Putamen (tissue), 1 donor: ENCODE results near the gene SPCS1.

Experiments used
- DNase-seq: peaks from one replicate; pipeline ENCODE4 v3.0.0-alpha.2; 2016; ENCODE audit warnings: low spot score

The SPCS1 gene

DNA sequence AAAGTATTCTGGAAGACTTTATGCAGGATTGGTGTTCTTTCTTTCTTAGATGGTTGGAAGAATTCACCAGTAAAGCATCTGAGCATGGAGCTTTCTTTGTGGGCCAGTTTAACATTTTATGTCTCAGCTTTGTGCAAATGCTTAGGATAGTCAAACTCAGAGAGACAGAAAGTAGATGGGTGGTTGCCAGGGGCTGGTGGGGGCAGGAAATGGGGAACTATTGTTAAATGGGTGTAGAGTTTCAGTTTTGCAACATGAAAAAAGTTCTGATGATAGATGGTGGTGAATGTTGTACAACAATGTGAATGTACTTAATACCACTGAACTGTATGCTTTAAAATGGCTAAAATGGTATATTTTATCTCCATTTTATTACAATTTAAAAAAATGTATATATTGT lies 24.8 kb downstream of the SPCS1 start:
- DNase-seq, result no peak

DNA sequence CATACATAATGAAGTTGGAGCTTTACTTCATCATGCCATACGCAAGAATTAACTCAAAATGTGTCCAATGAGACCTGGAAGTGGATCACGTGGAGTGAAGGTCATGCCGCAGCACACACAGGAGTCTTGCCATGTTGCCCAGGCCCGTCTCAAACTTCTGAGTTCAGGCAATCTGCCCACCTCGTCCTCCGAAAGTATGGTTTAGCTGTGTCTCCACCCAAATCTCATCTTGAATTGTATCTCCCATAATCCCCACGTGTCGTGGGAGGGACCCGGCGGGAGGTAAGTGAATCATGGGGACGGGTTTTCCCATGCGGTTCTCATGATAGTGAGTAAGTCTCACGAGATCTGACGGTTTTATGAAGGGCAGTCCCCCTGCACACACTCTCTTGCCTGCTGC lies 25.7 kb downstream of the SPCS1 start:
- DNase-seq, result no peak

- no peak for DNase-seq
These were observed 27.5 kb downstream of the SPCS1 start for GRCh38 chr3:52733256-52733891.

- DNase-seq, result no peak
These were observed 33.8 kb downstream of the SPCS1 start for GRCh38 chr3:52739730-52740129.

DNA sequence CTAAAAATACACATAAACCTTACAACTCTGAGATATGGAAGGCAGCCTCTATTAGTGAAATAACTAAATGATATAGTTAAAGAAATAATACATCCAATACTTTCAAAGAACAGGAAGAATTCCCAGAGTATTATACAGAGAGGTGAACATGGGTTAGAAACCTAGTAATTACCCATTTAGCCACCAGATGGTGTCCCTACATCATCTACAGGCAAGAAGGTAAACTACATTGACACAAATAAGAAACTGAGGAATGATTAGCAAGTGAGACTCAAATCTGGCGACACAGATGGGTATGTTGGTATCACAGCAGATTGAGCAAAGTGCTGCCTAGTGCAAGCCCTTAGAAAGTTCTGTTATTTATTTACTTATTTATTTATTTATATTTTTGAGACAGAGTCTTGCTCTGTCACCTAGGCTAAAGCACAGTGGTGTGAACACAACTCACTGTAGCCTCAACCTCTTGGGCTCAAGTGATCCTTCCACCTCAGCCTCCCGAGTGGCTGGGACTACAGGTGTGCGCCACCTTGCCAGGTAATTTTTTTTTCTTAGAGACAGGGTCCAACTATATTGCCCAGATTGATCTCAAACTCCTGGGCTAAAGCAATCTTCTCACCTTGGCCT lies 36.6 kb downstream of the SPCS1 start:
- no peak for DNase-seq

- DNase-seq, result no peak
These were observed 37.2 kb downstream of the SPCS1 start for GRCh38 chr3:52743152-52743551.

- no peak for DNase-seq
These were observed 37.8 kb downstream of the SPCS1 start for GRCh38 chr3:52743721-52744120.

DNA sequence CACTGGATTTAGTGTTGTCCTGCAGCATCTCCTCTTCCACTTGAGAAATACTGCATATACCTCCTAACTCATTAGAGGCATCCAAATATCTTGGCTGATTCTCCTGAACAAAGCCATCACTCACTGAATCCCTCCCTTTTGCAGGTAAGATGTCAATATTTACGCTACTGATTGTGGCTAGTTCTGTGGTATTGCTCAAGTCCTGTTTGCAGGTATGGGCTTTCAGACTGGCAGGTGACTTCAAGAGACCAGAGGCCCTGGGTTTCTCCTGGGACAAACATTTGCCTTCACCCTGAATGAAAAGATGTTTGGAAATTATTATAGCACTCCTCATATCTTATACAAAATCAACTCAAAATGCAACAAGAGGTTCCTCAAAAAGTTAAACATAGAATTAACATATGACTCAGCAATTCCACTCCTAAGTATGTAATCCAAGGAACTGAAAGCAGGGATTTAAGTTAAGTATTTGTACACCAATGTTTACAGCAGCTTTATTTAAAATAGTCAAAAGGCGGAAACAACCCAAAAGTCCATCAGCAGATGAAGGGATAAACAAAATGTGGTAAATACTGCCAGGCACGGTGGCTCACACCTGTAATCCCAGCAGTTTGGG lies 46.2 kb downstream of the SPCS1 start:
- no peak for DNase-seq

GRCh38 chr3:52754373-52754772 lies 48.5 kb downstream of the SPCS1 start:
- no peak for DNase-seq

- no peak for DNase-seq
These were observed 50.2 kb downstream of the SPCS1 start for GRCh38 chr3:52756141-52756540.
